ENCODE measurements around the gene INSC.

GRCh38 chr11:15118431-15118830 lies 3.7 kb downstream of the INSC start:
- TF ChIP-seq, protein P1, sequence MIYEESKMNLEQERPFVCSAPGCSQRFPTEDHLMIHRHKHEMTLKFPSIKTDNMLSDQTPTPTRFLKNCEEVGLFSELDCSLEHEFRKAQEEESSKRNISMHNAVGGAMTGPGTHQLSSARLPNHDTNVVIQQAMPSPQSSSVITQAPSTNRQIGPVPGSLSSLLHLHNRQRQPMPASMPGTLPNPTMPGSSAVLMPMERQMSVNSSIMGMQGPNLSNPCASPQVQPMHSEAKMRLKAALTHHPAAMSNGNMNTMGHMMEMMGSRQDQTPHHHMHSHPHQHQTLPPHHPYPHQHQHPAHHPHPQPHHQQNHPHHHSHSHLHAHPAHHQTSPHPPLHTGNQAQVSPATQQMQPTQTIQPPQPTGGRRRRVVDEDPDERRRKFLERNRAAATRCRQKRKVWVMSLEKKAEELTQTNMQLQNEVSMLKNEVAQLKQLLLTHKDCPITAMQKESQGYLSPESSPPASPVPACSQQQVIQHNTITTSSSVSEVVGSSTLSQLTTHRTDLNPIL (CRISPR knock-in tag; IDR thresholded peaks at IDR 0.05; ENCODE audit: low read depth) = no peak
- TF ChIP-seq SNAI2 (CRISPR knock-in tag; IDR thresholded peaks at IDR 0.05) (no peak), PATZ1 (CRISPR knock-in tag; IDR thresholded peaks at IDR 0.05; ENCODE audit: borderline replicate concordance) (no peak), CSDC2 (CRISPR knock-in tag; IDR thresholded peaks at IDR 0.05) (no peak), ESRRG (CRISPR knock-in tag; IDR thresholded peaks at IDR 0.05) (no peak), PPARA (CRISPR knock-in tag; IDR thresholded peaks at IDR 0.05; ENCODE audit: borderline replicate concordance) (no peak)
- TF ChIP-seq, protein P2, sequence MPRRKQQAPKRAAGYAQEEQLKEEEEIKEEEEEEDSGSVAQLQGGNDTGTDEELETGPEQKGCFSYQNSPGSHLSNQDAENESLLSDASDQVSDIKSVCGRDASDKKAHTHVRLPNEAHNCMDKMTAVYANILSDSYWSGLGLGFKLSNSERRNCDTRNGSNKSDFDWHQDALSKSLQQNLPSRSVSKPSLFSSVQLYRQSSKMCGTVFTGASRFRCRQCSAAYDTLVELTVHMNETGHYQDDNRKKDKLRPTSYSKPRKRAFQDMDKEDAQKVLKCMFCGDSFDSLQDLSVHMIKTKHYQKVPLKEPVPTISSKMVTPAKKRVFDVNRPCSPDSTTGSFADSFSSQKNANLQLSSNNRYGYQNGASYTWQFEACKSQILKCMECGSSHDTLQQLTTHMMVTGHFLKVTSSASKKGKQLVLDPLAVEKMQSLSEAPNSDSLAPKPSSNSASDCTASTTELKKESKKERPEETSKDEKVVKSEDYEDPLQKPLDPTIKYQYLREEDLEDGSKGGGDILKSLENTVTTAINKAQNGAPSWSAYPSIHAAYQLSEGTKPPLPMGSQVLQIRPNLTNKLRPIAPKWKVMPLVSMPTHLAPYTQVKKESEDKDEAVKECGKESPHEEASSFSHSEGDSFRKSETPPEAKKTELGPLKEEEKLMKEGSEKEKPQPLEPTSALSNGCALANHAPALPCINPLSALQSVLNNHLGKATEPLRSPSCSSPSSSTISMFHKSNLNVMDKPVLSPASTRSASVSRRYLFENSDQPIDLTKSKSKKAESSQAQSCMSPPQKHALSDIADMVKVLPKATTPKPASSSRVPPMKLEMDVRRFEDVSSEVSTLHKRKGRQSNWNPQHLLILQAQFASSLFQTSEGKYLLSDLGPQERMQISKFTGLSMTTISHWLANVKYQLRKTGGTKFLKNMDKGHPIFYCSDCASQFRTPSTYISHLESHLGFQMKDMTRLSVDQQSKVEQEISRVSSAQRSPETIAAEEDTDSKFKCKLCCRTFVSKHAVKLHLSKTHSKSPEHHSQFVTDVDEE (CRISPR knock-in tag; IDR thresholded peaks at IDR 0.05) = no peak
